BE2C (cell line): ENCODE measurements around the gene HSD17B2.

ENCODE experiments used
- DNase-seq: peaks from one replicate; pipeline ENCODE4 v3.0.0-alpha.2; 2020
- H3K27me3 ChIP-seq: fragments of 250-450 bp; sonication (Bioruptor Pico); 2 replicates; pipeline ENCODE4 v1.5.1; 2020; ENCODE audit warnings: mild to moderate bottlenecking
- H3K36me3 ChIP-seq: fragments of 250-450 bp; sonication (Bioruptor Pico); 2 replicates; pipeline ENCODE4 v1.5.1; 2020; ENCODE audit warnings: mild to moderate bottlenecking
- H3K4me1 ChIP-seq: fragments of 250-450 bp; sonication (Bioruptor Pico); 2 replicates; pipeline ENCODE4 v1.5.1; 2020
- H3K4me3 ChIP-seq: 2 replicates; pipeline ENCODE4 v1.5.1; 2011; ENCODE audit warnings: low read depth, low read length
- H3K9me3 ChIP-seq: fragments of 250-450 bp; sonication (Bioruptor Pico); 2 replicates; pipeline ENCODE4 v1.5.1; 2020
- TF ChIP-seq, protein P1 (sequence below): IDR thresholded peaks from 2 replicates; pipeline ENCODE4 v1.5.1; 2012; ENCODE audit warnings: mild to moderate bottlenecking, low read depth, low read length

HSD17B2 gene

DNA sequence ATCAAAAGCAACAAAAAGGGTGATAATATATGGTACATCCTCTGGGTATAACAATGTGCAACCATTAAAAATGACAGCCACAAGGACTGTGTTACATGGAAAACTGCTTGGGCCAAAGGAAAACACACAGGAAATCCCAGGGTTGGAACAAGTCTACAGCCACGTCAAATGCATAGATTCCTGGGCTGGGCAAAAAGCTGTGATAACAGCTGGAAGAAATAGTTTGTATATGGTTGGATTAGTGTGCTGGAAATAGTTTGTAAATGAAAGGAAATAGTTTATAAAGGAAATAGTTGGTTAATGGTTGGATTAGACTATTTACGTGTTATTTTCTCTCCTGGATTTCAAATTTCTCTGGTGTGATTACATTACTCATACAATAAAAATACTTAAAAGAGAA is 2.6 kb downstream of the HSD17B2 start:
- no peak overlapping the region for H3K4me3 ChIP-seq
- H3K27me3 ChIP-seq: no peaks in the 10 kb centered on the region
- no peaks in the 10 kb centered on the region for H3K4me1 ChIP-seq
- no peaks in the 10 kb centered on the region for H3K9me3 ChIP-seq
- no peak for DNase-seq
- no peaks in the 10 kb centered on the region for H3K36me3 ChIP-seq
- TF ChIP-seq, protein P1, sequence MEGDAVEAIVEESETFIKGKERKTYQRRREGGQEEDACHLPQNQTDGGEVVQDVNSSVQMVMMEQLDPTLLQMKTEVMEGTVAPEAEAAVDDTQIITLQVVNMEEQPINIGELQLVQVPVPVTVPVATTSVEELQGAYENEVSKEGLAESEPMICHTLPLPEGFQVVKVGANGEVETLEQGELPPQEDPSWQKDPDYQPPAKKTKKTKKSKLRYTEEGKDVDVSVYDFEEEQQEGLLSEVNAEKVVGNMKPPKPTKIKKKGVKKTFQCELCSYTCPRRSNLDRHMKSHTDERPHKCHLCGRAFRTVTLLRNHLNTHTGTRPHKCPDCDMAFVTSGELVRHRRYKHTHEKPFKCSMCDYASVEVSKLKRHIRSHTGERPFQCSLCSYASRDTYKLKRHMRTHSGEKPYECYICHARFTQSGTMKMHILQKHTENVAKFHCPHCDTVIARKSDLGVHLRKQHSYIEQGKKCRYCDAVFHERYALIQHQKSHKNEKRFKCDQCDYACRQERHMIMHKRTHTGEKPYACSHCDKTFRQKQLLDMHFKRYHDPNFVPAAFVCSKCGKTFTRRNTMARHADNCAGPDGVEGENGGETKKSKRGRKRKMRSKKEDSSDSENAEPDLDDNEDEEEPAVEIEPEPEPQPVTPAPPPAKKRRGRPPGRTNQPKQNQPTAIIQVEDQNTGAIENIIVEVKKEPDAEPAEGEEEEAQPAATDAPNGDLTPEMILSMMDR: no peak

DNA sequence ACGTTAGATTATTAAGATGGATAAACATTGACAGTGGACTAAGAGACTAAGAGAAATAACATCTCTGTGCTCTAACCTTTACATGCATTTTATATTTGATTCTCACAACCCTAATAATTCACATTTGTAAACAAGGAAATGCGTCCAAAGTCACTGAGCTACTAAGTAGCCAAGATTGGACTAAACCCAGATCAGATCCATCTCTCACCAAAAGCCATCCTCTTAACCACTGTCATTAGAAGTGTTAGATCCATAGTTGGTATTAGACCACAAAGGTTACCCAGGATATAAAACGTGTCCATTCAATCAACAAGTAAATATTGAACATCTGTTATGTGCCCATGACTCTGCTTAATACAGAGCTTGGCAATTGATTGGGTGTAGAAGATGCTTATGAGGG is 5.2 kb downstream of the HSD17B2 start:
- Histone ChIP-seq H3K4me1 (no peaks in the 10 kb centered on the region), H3K27me3 (no peaks in the 10 kb centered on the region), H3K9me3 (no peaks in the 10 kb centered on the region), H3K4me3 (no peak overlapping the region), H3K36me3 (no peaks in the 10 kb centered on the region)
- no peak for DNase-seq
- TF ChIP-seq, protein P1: no peak

DNA sequence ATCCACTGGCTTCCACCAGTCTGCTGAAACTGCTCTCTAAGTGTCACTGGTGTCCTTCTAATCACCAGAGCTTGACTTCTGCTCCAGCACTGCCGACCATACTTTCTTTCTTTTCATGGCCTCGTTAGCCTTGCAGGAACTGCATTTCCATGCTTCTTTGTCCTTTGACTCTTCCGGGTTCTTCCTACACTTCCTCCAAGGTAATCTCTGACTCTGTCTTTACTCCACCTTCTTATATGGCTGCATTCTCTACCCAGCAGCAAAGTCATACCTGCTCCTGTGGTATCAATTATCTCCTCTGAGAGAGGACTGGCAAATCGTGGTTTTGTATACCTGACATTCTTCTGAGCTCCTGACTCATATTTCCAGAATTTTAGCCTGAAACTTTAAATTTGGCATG is 6.5 kb downstream of the HSD17B2 start:
- TF ChIP-seq, protein P1: no peak
- no peak overlapping the region for H3K4me3 ChIP-seq
- no peak for DNase-seq
- H3K36me3 ChIP-seq: no peaks in the 10 kb centered on the region
- no peaks in the 10 kb centered on the region for H3K27me3 ChIP-seq
- no peaks in the 10 kb centered on the region for H3K9me3 ChIP-seq
- no peaks in the 10 kb centered on the region for H3K4me1 ChIP-seq

DNA sequence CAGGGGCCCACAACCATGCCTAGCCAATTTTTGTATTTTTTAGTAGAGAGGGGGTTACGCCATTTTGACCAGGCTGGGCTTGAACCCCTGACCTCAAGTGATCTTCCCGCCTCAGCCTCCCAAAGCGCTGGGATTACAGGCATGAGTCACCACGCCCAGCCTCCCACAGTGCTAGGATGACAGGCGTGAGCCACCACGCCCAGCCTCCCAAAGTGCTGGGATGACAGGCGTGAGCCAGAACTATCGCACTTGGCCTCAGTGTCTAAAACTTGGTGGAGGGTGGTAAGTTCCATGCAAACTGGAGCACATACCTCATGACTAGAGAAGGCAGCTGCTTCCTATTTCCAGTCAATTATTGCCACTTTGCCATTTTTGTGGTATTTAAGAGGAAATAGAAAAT is 7.1 kb downstream of the HSD17B2 start:
- H3K4me3 ChIP-seq: no peak overlapping the region
- DNase-seq: no peak

DNA sequence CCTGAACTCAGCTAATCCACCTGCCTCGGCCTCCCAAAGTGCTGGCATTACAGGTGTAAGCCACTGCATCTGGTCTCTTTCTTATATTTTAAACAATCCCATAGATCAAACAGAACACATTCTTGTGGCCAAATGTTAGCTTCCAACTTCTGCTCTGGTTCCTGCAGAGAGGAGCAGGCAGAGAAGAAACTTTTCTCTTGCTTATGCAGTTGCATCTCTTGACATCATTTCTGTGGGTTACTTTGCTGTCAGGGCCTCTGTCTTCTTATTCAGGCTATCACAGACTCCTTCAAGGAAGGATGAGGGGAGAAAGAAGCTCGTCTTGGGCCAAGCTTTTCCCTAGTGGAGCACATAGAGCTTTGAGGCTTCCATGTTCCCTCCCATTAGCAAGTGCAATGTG is 7.8 kb downstream of the HSD17B2 start:
- Histone ChIP-seq H3K9me3 (no peaks in the 10 kb centered on the region), H3K4me1 (no peaks in the 10 kb centered on the region), H3K27me3 (no peaks in the 10 kb centered on the region), H3K4me3 (no peak overlapping the region), H3K36me3 (no peaks in the 10 kb centered on the region)
- TF ChIP-seq, protein P1: no peak
- DNase-seq: no peak

More for the DNA sequence above, 7.1 kb downstream of the HSD17B2 start:
- no peaks in the 10 kb centered on the region for H3K4me1 ChIP-seq
- H3K9me3 ChIP-seq: no peaks in the 10 kb centered on the region
- no peaks in the 10 kb centered on the region for H3K27me3 ChIP-seq
- no peaks in the 10 kb centered on the region for H3K36me3 ChIP-seq
- TF ChIP-seq, protein P1: no peak

DNA sequence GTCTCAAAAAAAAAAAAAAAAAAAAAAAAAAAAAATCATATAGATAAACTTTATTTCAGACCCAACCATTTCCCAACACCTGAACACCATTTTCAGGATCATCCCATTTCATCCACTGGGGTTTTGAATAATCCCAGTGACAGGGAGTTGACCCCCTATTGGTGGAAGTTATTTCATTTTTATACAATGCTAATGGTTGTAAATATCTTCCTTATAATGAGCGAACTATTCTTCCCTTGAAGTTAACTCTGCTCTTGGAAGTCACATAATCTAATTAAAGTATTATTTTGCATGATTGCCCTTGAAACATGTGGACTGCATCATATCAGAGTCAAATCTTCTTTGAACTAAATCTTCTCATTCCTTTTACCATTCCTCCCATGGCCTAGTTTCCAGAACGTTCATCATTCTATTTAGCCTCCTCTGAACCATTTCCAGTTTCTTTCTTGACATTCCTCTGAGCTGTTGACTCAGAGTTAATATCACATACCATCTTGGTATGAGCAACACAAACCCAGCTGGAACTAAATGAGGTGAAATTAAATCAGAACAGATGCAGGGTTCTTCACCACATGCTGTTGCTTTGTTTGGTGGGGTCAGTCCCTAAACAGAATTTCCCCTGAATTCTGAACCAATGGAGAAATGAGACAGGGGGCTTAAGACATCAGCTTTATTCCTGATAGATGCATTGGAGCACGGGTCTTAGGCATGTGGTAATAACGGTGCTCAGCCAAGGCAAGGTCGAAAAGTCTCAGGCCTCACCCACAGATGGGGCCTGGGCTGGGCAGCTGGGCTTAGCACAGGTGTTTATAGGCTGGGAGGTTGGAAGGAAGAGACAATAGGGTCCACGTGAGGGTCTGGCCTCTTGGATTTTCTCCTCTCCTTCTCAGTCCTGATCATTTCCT is 8.9 kb downstream of the HSD17B2 start:
- Histone ChIP-seq H3K4me3 (no peak overlapping the region), H3K36me3 (no peaks in the 10 kb centered on the region), H3K4me1 (no peaks in the 10 kb centered on the region), H3K9me3 (no peaks in the 10 kb centered on the region), H3K27me3 (no peaks in the 10 kb centered on the region)
- DNase-seq: no peak
- TF ChIP-seq, protein P1: no peak
